Coronary artery (tissue), 2 donors: ENCODE measurements around the gene CCSER1.

ENCODE experiments used
- DNase-seq: peaks from one replicate; pipeline ENCODE4 v3.0.0-alpha.2; 2017; ENCODE audit warnings: low spot score
- H3K27ac ChIP-seq, 2 donors: fragments of 200-600 bp; sonication (generic); one replicate each; pipeline ENCODE4 v1.5.1; 2016 to 2019
- H3K4me3 ChIP-seq: fragments of 200-600 bp; sonication (generic); 2 replicates; pipeline ENCODE4 v1.5.1; 2016; ENCODE audit warnings: mild to moderate bottlenecking, moderate library complexity
- CTCF ChIP-seq: fragments of 200-600 bp; sonication (generic); IDR thresholded peaks from one replicate; pipeline ENCODE4 v1.5.1; 2019; ENCODE audit warnings: antibody characterized with exemption

CCSER1 gene

GRCh38 chr4:91015861-91016260 lies 888.7 kb downstream of the CCSER1 start:
- no peak for DNase-seq
- H3K4me3 ChIP-seq: no peak overlapping the region
- TF ChIP-seq CTCF: no peak
- H3K27ac ChIP-seq: no peak overlapping the region

- no peak overlapping the region for H3K4me3 ChIP-seq
- DNase-seq: no peak
- H3K27ac ChIP-seq: no peak overlapping the region
- no peak for TF ChIP-seq CTCF
Measured at GRCh38 chr4:91019513-91019912, 892.3 kb downstream of the CCSER1 start.

- Histone ChIP-seq H3K27ac (no peak overlapping the region), H3K4me3 (no peak overlapping the region)
- DNase-seq: no peak
- TF ChIP-seq CTCF: no peak
Measured at GRCh38 chr4:91025241-91026148, 898.3 kb downstream of the CCSER1 start.

GRCh38 chr4:91028228-91028627 lies 901.0 kb downstream of the CCSER1 start:
- no peak overlapping the region for H3K27ac ChIP-seq
- no peak for TF ChIP-seq CTCF
- no peak overlapping the region for H3K4me3 ChIP-seq
- DNase-seq: no peak

- TF ChIP-seq CTCF: no peak
- H3K27ac ChIP-seq: no peak overlapping the region
Measured at GRCh38 chr4:91031761-91032160, 904.6 kb downstream of the CCSER1 start.

GRCh38 chr4:91032725-91033445 lies 905.7 kb downstream of the CCSER1 start:
- DNase-seq: no peak
- Histone ChIP-seq H3K27ac (no peak overlapping the region), H3K4me3 (no peak overlapping the region)
- no peak for TF ChIP-seq CTCF

More at GRCh38 chr4:91031761-91032160, 904.6 kb downstream of the CCSER1 start:
- no peak for DNase-seq
- H3K4me3 ChIP-seq: no peak overlapping the region
